ENCODE measurements around the gene GNAS-AS1. TPM values are rescaled to one million over a fixed set of nuclear protein-coding genes. Genes with fewer than 3 reads are reported as not detected.

GNAS-AS1 gene
- total RNA-seq, 6 donors from 2014 or later = 0.30 to 2.1 (median 0.54) TPM; not detected in 1

GRCh38 chr20:58840816-58841538 is 9.7 kb downstream of the GNAS-AS1 start:
- no peak overlapping the region for H3K4me3 ChIP-seq
- TF ChIP-seq POLR2A (IDR thresholded peaks at IDR 0.05) = no peak
- TF ChIP-seq CTCF (IDR thresholded peaks at IDR 0.05) = no peak
- no peak for TF ChIP-seq POLR2AphosphoS5 (IDR thresholded peaks at IDR 0.05)
- TF ChIP-seq EP300 (IDR thresholded peaks at IDR 0.05) = no peak
- 48 to 81% methylated on average over 38 to 39 of the region's 51 CpGs for WGBS, 2 donors
- peaks cover 0 to 14% (median 0%) of the 10 kb centered on the region in 4 donors for H3K27me3 ChIP-seq
- H3K4me1 ChIP-seq = peaks cover 0 to 10% (median 4%) of the 10 kb centered on the region in 4 donors
- H3K36me3 ChIP-seq = no peaks in the 10 kb centered on the region
- no peak overlapping the region for H3K27ac ChIP-seq
- ATAC-seq (ENCODE audit: low FRiP score in 2 of 2) = no peak
- peak in 1 of 2 donors; percentile 83 for DNase-seq
- no peaks in the 10 kb centered on the region for H3K9me3 ChIP-seq

- Histone ChIP-seq H3K4me3 (no peak overlapping the region), H3K4me1 (peaks cover 0 to 10% (median 4%) of the 10 kb centered on the region in 4 donors), H3K36me3 (no peaks in the 10 kb centered on the region), H3K27ac (no peak overlapping the region), H3K9me3 (no peaks in the 10 kb centered on the region), H3K27me3 (peaks cover 0 to 14% (median 0%) of the 10 kb centered on the region in 4 donors)
- DNase-seq (peak in 1 of 2 donors; percentile 72), ATAC-seq (ENCODE audit: low FRiP score in 2 of 2) (no peak)
- TF ChIP-seq EP300 (IDR thresholded peaks at IDR 0.05) = no peak
- no peak for TF ChIP-seq CTCF (IDR thresholded peaks at IDR 0.05)
- TF ChIP-seq POLR2A (IDR thresholded peaks at IDR 0.05) = no peak
- TF ChIP-seq POLR2AphosphoS5 (IDR thresholded peaks at IDR 0.05) = no peak
- WGBS, 2 donors = 68 to 72% methylated on average over 63 to 66 of the region's 67 CpGs
These were observed 10.5 kb downstream of the GNAS-AS1 start for GRCh38 chr20:58839991-58840747.

- peak in 1 of 2 donors; percentile 81 for DNase-seq
- H3K4me3 ChIP-seq = no peak overlapping the region
- peaks cover 0 to 10% (median 4%) of the 10 kb centered on the region in 4 donors for H3K4me1 ChIP-seq
- H3K36me3 ChIP-seq = no peaks in the 10 kb centered on the region
- TF ChIP-seq POLR2A (IDR thresholded peaks at IDR 0.05) (no peak), CTCF (IDR thresholded peaks at IDR 0.05) (peak in 3 of 6 experiments; percentile 30 to 57 (median 41)), EP300 (IDR thresholded peaks at IDR 0.05) (no peak), POLR2AphosphoS5 (IDR thresholded peaks at IDR 0.05) (no peak)
- ATAC-seq (ENCODE audit: low FRiP score in 2 of 2) = peak; percentile 38 to 48
- H3K27me3 ChIP-seq = peaks cover 0 to 14% (median 0%) of the 10 kb centered on the region in 4 donors
- no peaks in the 10 kb centered on the region for H3K9me3 ChIP-seq
- H3K27ac ChIP-seq = no peak overlapping the region
- 38 to 59% methylated on average over 19 to 27 of the region's 27 CpGs for WGBS, 2 donors
These were observed 11.2 kb downstream of the GNAS-AS1 start for GRCh38 chr20:58839474-58839874.

- H3K9me3 ChIP-seq = no peaks in the 10 kb centered on the region
These were observed 12.5 kb downstream of the GNAS-AS1 start for GRCh38 chr20:58838174-58838573.

More at GRCh38 chr20:58838174-58838573, 12.5 kb downstream of the GNAS-AS1 start:
- DNase-seq (no peak), ATAC-seq (ENCODE audit: low FRiP score in 2 of 2) (no peak)
- TF ChIP-seq EP300 (IDR thresholded peaks at IDR 0.05) (no peak), POLR2A (IDR thresholded peaks at IDR 0.05) (no peak), CTCF (IDR thresholded peaks at IDR 0.05) (no peak), POLR2AphosphoS5 (IDR thresholded peaks at IDR 0.05) (no peak)
- Histone ChIP-seq H3K4me3 (no peak overlapping the region), H3K36me3 (no peaks in the 10 kb centered on the region), H3K27ac (no peak overlapping the region), H3K4me1 (peaks cover 0 to 10% (median 4%) of the 10 kb centered on the region in 4 donors), H3K27me3 (peaks cover 0 to 14% (median 0%) of the 10 kb centered on the region in 4 donors)
- 66 to 74% methylated on average over 3 to 4 of the region's 4 CpGs for WGBS, 2 donors
